HG03280 (cell line): ENCODE data around the gene COPS9.

ENCODE experiments used
- ATAC-seq: cut with Tn5 transposase; IDR thresholded peaks from one replicate; pipeline ENCODE4 v1.9.1; 2021; ENCODE audit warnings: mild to moderate bottlenecking, moderate library complexity; ENCODE audit not compliant: unreplicated experiment

Gene COPS9

DNA sequence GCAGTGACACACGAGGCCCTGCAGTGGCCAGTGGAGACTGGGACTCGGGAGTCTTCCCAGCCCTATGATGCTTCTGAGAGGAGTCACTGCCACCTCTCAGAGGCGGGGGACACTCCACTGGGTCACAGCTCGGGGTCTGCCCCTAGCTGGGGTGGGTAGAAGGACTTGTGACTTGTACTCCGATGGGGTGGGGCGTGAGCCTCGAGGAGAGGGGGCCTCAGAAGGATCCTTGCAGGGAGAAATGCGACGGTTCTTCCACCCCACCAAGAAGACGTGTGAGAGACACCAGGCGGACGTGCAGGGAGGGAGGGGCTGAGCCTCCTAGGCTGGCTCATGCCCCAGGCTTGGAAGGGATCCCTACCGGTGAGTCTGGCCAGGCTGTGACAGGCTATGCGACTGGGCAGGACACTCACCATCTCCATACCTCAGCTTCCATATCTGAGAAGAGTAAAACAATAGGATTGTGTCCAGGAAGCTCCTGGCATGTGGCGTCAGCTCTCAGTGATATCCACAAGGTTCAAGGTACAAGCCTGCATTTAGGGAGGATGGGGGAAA lies 15.4 kb upstream of the COPS9 start:
- ATAC-seq: no peak

DNA sequence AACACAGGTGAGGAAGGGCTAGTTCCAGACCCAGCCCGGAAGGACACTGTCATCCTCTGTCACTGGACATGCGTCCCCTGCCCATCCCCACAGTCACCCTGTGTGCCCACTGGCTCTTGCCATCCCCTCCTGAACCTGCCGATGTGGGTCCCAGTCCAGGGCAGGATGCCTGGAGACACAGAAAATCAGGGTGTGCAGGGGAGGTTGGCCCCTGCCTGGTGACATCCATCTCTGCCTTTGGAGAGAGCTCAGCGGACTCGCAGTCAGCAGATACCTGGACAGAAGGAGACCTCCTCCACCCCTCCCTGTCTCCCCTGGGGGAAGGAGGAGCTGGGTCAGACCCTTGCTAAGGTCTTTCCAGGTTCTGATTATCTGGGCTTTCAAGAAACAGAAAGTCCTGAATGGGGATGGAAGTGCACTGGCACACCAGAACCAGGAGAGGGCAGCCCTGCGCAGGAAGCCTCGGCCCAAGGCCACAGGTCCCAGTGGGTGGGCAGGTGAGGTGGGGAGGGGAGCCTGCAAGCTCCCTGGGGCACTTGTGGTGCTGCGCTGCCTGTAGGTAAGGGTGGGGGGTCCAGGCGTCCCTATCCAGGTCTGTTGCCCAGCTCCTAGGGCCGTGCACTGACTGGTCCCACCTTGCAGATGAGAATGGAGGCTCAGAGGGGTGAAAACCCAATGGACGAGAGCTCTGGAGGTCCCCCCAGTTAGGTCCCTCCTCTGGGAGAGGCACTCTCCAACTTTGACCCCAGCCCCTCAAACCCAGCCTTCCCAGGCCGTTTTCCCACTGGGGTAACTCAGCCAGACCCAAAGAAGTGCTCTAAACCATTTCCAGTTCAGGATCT lies 14.1 kb upstream of the COPS9 start:
- ATAC-seq: no peak

DNA sequence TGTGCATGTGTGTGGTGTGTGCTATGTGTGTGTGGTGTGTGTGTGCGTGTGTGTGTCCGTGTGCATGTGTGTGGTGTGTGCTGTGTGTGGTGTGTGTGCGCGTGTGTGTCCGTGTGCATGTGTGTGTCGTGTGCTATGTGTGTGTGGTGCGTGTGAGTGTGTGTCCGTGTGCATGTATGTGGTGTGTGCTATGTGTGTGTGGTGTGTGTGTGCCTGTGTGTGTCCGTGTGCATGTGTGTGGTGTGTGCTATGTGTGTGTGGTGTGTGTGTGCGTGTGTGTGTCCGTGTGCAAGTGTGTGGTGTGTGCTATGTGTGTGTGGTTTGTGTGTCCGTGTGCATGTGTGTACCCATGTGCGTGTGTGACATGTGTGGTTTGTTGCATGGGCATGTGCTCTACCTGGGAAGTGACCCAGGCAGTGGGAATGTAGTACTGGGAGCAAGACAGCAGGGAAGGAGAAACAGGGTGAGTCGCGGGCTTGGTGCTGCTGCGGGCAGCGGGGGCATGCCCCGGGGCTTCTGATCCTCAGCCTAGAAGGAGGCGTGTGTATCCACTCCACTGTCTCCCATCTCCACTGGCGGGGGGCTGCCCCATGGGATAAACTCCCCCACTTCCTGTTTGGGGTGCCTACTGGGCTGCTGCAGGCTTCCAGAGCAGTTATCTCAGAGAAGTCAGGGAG lies 11.9 kb upstream of the COPS9 start:
- no peak for ATAC-seq

DNA sequence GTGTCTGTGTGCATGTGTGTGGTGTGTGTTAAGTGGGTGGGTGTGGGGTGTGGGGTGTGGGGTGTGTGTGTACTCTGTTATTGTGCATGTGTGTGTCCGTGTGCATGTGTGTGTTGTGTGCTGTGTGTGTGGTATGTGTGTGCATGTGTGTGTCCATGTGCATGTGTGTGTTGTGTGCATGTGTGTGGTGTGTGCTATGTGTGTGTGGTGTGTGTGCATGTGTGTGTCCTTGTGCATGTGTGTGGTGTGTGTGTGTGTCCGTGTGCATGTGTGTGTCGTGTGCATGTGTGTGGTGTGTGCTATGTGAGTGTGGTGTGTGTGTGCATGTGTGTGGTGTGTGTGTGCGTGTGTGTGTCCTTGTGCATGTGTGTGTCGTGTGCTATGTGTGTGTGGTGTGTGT lies 11.3 kb upstream of the COPS9 start:
- no peak for ATAC-seq

DNA sequence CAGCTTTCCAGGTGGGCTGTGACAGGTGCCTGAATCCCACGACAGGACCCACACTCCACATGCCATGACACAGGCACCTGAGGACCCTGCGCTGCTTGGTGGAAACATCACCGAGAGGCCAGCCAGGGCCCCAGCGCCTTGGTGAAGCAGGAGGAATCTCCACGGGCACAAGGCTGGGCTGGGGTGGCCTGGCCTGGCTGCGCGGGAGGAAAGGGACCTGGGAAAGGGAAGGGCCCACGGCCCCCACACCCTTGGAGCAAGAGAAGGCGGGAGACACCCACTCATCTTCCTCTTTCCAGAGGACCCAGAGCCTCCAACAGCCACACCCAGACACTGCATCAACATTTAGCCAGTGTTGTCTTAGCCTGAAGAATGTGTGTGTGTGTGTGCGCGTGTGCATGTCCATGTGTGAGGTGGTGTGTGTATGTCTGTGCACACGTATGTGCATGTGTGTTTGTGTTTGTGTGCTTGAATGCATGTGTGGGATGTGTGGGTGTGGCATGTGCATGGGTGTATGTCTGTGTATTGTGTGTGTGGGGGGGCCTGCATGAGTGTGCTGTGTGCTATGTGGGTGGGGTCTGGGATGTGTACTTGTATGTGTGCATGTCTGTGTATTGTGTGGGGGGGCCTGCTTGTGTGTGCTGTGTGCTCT lies 10.6 kb upstream of the COPS9 start:
- no peak for ATAC-seq

DNA sequence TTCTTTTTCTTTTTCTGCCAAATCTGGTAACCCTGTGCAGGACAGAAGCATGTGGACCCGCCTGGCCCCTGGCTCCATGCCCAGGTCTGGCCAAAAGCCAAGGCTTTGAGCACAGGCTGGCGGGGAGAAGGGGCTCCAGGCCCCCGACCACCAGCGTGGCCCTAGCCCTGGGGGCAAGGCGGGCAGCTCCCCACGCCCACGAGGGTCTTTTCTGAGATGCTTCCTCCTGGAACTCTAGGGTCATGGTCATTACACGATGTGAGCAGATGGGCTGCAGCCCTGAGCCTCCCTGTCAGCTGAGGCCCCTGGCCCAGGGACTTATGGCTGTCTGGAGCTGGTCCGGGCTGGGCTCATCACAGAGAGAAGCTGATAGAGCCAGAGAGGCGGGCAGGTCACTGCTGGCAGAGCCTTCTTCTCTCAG lies 10.0 kb upstream of the COPS9 start:
- ATAC-seq: no peak

DNA sequence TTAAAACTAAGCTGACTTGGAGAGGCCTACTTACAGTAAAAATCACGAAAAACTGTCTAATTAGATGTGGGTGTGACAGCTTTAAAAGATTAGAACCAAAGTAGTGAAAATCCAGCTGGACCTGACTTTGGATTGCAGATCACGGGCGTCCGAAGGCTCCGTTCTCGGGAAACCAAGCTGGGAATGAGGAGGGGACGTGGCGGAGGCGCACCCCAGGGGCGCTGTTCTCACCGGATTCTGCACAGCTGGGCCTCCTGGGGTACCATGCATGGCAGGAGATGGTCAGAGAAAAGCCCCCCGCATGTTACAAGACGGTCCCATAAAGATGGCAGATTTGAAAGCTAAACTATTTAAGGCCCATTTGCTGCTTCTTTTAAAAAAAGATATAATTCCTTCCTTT lies 9.4 kb upstream of the COPS9 start:
- no peak for ATAC-seq

DNA sequence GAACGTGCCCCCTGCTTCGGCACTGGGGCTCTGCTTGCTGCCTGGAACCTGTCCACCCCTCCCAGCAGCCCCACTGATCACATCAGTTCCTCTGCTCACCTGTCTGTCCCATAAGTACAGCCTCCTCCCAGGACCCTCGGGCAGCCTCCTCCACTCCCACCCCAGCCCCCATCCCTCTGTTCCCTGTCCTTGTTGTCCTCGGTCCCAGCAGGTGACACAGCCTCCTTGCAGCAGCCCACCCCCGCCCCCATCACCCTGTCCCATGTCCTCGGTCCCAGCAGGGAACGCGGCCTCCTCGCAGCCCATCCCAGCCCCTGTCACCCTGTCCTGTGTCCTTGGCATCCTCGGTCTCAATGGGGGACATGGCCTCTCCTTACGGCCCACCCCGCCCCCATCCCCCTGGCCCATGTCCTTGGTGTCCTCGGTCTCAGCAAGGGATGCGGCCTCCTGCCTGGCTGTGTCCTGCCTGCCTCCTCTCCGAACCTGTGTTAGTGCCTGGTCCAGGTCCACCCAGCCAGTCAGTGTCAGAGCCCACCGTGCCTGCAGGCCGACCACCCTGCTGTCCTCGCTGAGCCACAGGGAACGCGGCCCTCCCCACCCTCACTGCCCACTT lies 8.7 kb upstream of the COPS9 start:
- no peak for ATAC-seq

DNA sequence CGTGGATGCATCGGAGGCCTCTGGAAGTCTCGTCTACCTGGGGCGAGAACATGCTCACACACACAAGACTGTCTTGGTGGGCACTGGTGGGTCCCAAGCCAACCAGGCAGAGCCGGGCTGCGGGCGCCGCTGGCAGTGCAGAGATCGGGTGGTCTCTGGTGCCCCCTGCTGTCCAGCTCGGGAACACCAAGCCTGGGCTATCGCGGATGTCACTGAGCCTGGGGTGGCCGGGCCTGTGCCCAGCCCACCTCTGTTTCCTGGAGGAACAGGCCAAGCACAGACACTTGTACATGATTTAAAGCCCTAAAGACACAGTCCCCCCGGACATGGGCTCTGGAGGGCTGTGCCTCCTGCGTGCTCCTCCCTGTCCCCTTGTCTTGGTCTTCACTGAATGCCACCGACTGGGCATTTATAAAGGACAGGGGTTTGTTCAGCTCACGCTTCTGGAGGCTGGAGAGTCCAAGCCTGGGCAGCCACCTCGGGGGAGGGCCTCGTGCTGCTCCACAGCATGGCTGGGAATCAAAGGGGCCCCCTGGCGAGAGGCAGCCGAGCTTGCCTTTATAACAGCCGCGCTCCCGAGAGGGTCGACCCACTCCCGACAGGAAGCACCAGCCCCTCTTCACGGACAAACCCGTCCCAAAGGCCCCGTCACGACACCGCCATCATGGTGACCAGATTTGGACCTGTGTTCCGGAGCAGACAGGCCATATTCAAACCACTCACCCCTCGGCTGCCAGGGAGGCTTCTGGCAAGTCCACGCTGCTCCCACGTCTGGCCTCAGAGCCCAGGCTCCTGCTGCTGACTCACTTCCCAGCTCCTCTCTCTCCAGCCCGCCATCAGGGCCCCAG lies 7.9 kb upstream of the COPS9 start:
- peak; percentile 62 for ATAC-seq

DNA sequence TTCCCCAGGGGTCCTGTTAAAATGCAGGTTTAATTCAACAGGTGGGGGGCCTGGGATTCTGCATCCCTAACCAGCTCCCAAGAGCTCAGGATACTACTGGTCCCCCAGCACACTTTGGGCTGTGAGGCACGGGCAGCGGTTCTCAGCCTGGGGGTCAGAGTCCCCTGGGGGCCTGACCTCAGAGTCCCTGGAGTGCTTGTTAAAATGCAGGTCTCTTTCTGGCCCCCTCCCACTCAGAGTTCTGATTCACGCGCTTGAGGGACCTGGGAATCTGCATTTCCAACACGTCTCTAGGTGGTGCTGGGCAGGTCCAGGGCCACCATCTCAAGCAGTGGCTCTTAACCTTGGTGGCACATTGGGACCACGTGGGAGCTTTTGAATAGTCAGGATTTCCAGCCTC lies 7.2 kb upstream of the COPS9 start:
- ATAC-seq: no peak

DNA sequence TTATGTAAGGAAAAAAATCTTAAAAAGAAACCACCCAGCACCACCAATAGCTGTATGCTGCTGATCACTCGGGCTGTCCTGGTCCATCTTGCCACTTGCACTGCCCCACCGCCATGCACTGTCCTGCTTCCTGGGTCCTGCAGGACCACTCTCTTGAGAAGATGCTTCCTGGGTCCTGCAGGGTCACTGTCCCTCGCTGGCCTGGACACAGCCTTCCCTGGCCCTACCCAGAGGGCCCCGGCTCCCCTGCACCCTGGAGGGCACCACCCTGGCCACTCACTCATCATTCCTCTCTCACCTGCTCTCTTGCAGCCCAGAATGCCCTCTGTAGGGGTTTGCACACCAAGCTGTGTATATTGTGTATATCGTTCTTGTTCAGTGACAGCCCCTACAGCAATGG lies 6.8 kb upstream of the COPS9 start:
- no peak for ATAC-seq

DNA sequence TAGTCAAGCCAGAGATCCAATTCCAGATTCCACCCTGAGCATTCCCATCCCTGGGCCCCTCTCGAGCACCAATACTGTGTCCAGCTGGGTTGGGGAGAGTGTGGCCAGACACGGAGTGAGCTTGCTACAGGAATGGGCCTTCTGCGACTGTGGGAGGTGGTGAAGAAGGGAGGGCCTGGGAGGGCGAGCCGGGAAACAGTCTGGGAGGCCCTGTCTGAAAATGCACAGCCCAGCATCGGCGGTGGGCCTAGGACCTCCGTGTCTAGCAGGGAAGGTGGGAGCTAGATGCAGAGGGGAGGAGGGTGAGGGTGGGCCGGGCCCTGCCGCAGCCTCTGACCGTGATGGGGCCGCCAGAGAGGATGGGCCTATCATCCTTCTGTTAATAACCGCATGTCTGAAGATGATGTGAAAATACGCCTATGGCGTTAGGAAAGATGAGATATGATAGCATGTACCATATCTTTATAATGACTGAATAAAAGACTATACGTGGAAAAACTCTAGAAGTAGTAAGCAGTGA lies 6.2 kb upstream of the COPS9 start:
- no peak for ATAC-seq

DNA sequence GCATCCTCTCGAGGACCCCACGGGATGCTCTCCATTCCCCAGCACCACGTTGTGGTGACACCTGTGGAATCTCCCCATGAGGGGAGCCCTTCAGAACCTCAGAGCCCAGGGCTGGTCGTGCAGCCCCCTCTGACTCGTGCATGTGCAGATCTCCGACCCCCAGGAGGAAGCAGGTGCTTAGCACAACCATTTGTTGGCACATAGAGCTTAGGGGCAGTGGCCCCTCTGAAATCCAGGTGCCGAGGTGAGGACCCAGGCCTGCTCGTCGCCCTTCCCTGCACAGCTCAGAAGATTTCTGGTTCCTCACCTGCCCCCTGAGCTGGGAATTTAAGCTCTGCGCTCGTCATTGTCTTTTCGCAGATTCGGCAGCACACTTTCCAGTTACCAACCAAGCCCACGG lies 5.6 kb upstream of the COPS9 start:
- no peak for ATAC-seq

DNA sequence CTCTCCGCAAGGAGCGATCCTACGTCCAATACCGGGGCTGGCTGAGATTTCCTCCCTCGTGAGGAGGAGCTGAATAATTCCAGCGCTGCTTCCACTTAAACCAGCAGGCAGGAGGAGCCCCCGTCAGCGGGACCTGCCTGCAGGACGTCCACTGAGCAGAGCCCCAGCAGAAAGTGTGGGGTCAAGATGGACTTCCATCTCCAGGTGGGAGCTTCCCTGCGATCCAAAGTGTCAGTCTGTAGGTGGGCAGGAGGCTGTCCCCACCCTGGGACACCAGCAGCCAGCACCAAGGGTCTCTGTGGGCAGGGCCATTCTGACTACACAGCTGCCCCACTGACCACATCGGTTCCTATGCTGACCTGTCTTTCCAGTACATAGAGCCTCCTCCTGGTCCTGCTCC lies 4.8 kb upstream of the COPS9 start:
- no peak for ATAC-seq

DNA sequence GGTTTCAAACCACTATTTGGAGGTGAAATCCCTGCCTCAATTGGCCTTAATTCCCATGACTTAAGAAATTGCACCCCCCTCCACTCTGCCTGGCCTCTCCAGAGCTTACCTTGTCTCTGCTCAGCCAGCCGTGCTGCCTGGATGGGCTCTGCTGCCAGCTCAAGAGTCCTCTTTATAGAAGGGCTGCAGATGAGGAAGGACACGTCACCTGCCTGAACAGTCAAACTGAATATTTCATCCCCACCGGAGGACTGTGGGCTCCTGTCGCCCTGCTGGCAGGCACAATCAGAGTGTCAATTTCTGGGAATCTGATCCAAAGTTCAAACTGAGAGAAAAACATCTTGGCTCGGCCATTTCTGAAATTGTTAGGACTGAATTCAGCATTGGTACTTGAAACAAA lies 4.4 kb upstream of the COPS9 start, which contains the start of gene OTOS:
OTOS (minus strand) TSS at position 148 of the 400 bp plus-strand sequence. CDS start 332 bp downstream, outside the sequence.
- ATAC-seq: no peak

DNA sequence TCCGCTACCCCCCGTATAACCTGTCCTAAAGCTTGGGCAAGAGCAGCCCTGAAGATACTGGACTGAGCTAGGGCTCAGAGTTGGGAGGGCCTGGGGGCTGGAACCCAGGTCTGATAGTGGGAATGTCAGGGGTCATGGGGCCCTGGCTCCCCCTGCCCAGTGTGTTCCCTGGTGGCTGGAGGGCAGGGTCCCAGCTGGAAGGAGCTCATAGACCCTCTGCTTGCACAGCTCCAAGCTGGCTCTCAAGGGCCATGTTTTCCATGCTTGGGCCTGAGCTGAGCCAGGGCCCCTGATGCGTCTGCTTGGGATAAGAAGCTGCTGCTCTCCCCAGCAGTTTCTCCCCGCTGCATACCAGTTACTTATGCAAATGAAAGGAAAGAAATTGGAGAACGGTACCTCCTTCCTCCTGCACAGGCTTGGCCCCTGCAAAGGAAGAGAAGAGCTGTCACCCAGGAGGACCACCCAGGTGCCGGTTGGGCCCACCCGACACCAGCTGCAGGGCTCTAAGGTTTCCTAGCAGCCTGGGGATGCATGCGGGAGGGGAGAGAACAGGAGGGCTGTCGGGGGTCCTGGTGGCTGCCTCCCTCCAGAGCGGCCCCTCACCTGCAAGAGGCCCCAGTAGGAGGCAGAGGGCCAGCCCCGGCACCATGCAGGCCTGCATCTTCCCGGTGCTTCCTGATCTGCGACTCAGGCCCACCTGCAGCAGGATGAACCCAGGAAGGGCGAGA lies 3.7 kb upstream of the COPS9 start:
- no peak for ATAC-seq

DNA sequence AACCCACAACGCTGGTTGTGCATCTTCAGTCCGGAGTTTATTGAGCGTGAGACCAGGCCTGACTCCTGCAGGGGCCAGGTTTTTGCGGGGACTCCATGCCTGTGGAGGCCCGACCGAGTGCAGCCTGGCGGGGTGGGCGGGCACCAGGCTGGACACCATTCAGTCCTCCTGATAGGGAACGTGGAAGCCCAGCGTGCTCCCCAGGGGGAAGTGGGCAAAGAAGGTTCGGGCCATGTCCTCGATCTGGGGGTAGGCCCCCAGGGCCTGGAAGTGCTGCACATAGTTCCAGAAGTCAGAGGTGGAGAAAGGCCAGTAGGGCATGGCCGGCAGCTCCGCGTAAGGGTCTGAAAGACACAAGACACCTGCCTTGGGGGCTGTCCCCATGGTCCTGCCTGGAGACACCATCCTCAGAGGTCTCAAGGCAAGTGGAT lies 2.9 kb upstream of the COPS9 start:
- no peak for ATAC-seq

DNA sequence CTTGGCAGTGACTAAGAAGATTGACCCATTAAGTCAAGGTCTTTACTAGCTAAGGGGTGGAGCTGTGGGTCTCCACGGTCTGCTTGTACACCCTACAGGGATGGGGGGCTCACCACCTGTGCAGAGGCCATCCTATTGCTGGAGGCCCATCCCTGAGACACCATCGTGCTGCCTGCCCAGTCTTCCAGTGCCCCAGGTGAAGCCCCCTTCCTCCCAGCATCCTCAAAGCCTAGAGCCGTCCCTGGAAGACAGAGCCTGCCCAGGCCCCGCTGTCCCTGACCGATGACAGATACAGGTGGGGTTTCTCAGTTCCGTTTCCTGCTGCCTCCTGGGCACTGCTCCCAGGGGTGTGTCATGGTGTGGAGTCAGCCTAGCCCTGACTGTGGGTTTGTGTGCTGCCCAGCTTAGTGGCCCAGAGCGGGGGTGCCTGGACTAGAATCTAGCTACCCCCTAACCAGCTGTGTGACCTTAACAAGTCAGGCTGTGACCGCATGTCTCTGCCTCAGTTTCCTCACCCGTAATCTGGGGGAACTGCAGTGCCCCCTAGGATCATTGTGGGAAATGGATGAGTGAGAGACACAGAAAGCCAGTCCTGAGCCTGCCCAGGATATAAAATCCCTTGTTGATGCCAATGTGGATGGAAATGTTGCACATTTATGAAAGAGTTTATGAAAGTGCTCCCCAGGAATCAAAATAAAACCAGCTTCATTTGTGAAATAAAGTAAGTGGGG lies 2.3 kb upstream of the COPS9 start:
- ATAC-seq: no peak
